Activated CD4-positive, alpha-beta T cell treated with anti-CD3 and anti-CD28 coated beads for 24 hours (primary cell): Measurements from ENCODE around the gene TMEM234.

Experiments
- DNase-seq, 2 donors: peaks; one replicate each; pipeline ENCODE4 v3.0.0-alpha.2; 2020; ENCODE audit warnings: low read depth in 2 of 2

Gene TMEM234

GRCh38 chr1:32199717-32200072, 22.5 kb downstream of the TMEM234 start:
- DNase-seq: no peak

- DNase-seq: no peak
Observed at GRCh38 chr1:32199043-32199716, 23.0 kb downstream of the TMEM234 start.

GRCh38 chr1:32198237-32199042, 23.7 kb downstream of the TMEM234 start:
- DNase-seq: no peak

- no peak for DNase-seq
Observed at GRCh38 chr1:32197837-32198236, 24.3 kb downstream of the TMEM234 start.

GRCh38 chr1:32197074-32197473, 25.1 kb downstream of the TMEM234 start:
- DNase-seq: no peak

GRCh38 chr1:32195972-32196823, 26.0 kb downstream of the TMEM234 start:
- no peak for DNase-seq

GRCh38 chr1:32195531-32195930, 26.6 kb downstream of the TMEM234 start:
- DNase-seq: no peak

GRCh38 chr1:32194984-32195383, 27.2 kb downstream of the TMEM234 start:
- DNase-seq: no peak

- no peak for DNase-seq
Observed at GRCh38 chr1:32192220-32192948, 29.8 kb downstream of the TMEM234 start.

- no peak for DNase-seq
Observed at GRCh38 chr1:32187850-32188249, 34.3 kb downstream of the TMEM234 start.

GRCh38 chr1:32186491-32186890, 35.7 kb downstream of the TMEM234 start:
- DNase-seq: no peak

- DNase-seq: no peak
Observed at GRCh38 chr1:32186077-32186476, 36.1 kb downstream of the TMEM234 start.

GRCh38 chr1:32184650-32185049, 37.5 kb downstream of the TMEM234 start:
- no peak for DNase-seq

GRCh38 chr1:32182060-32182459, 40.1 kb downstream of the TMEM234 start:
- DNase-seq: no peak

GRCh38 chr1:32181563-32181962, 40.6 kb downstream of the TMEM234 start:
- no peak for DNase-seq

GRCh38 chr1:32181065-32181464, 41.1 kb downstream of the TMEM234 start:
- DNase-seq: no peak

GRCh38 chr1:32180186-32181060, 41.7 kb downstream of the TMEM234 start:
- no peak for DNase-seq

- DNase-seq: peak; percentile 84 to 86
Observed at GRCh38 chr1:32179443-32180185, 42.5 kb downstream of the TMEM234 start, which contains the start of gene TXLNA. TSS of gene TXLNA (plus strand) at chr1:32179675. CDS start at chr1:32180346, 671 bp downstream.

GRCh38 chr1:32179193-32179442, 43.0 kb downstream of the TMEM234 start:
- DNase-seq: no peak
